ENCODE results near the gene VPS41.

VPS41 gene

GRCh38 chr7:38905056-38905759, 3.8 kb downstream of the VPS41 start:
- TF ChIP-seq POLR2A (IDR thresholded peaks at IDR 0.05; ENCODE audit: low read depth, low read length): 0 out of 2 replicates have a peak, but pooled peaks have one; percentile 23
- TF ChIP-seq POLR2AphosphoS5 (IDR thresholded peaks at IDR 0.05; ENCODE audit: low read depth, low read length): no peak
- DNase-seq (ENCODE audit: insufficient read length) (no peak), FAIRE-seq (peak; percentile 56)

GRCh38 chr7:38903057-38903456, 5.9 kb downstream of the VPS41 start:
- DNase-seq (ENCODE audit: insufficient read length) (no peak), FAIRE-seq (no peak)

GRCh38 chr7:38902449-38902848, 6.5 kb downstream of the VPS41 start:
- TF ChIP-seq POLR2A (IDR thresholded peaks at IDR 0.05; ENCODE audit: low read depth, low read length) (no peak), POLR2AphosphoS5 (IDR thresholded peaks at IDR 0.05; ENCODE audit: low read depth, low read length) (peak; percentile 37; the same call in 1 of the 2 replicates), TAF1 (IDR thresholded peaks at IDR 0.05; ENCODE audit: borderline replicate concordance, low read depth, low read length) (no peak)
- FAIRE-seq (no peak), DNase-seq (ENCODE audit: insufficient read length) (no peak)

More at GRCh38 chr7:38903057-38903456, 5.9 kb downstream of the VPS41 start:
- TF ChIP-seq POLR2AphosphoS5 (IDR thresholded peaks at IDR 0.05; ENCODE audit: low read depth, low read length): no peak
- TF ChIP-seq POLR2A (IDR thresholded peaks at IDR 0.05; ENCODE audit: low read depth, low read length): no peak
- TF ChIP-seq TAF1 (IDR thresholded peaks at IDR 0.05; ENCODE audit: borderline replicate concordance, low read depth, low read length): no peak

- TF ChIP-seq TAF1 (IDR thresholded peaks at IDR 0.05; ENCODE audit: borderline replicate concordance, low read depth, low read length) (no peak), POLR2AphosphoS5 (IDR thresholded peaks at IDR 0.05; ENCODE audit: low read depth, low read length) (no peak), POLR2A (IDR thresholded peaks at IDR 0.05; ENCODE audit: low read depth, low read length) (no peak)
- FAIRE-seq: no peak
- no peak for DNase-seq (ENCODE audit: insufficient read length)
These were observed 15.9 kb downstream of the VPS41 start for GRCh38 chr7:38893061-38893460.

- DNase-seq (ENCODE audit: insufficient read length) (no peak), FAIRE-seq (no peak)
- TF ChIP-seq POLR2A (IDR thresholded peaks at IDR 0.05; ENCODE audit: low read depth, low read length) (no peak), TAF1 (IDR thresholded peaks at IDR 0.05; ENCODE audit: borderline replicate concordance, low read depth, low read length) (no peak)
These were observed 18.4 kb downstream of the VPS41 start for GRCh38 chr7:38890597-38890996.

GRCh38 chr7:38889872-38890432, 19.0 kb downstream of the VPS41 start:
- peak; percentile 70 for FAIRE-seq
- no peak for TF ChIP-seq TAF1 (IDR thresholded peaks at IDR 0.05; ENCODE audit: borderline replicate concordance, low read depth, low read length)
- no peak for TF ChIP-seq POLR2A (IDR thresholded peaks at IDR 0.05; ENCODE audit: low read depth, low read length)
- no peak for TF ChIP-seq POLR2AphosphoS5 (IDR thresholded peaks at IDR 0.05; ENCODE audit: low read depth, low read length)
- no peak for DNase-seq (ENCODE audit: insufficient read length)

- no peak for TF ChIP-seq POLR2AphosphoS5 (IDR thresholded peaks at IDR 0.05; ENCODE audit: low read depth, low read length)
- TF ChIP-seq POLR2A (IDR thresholded peaks at IDR 0.05; ENCODE audit: low read depth, low read length): no peak
- no peak for TF ChIP-seq TAF1 (IDR thresholded peaks at IDR 0.05; ENCODE audit: borderline replicate concordance, low read depth, low read length)
- DNase-seq (ENCODE audit: insufficient read length) (no peak), FAIRE-seq (no peak)
These were observed 19.9 kb downstream of the VPS41 start for GRCh38 chr7:38889079-38889478.

- FAIRE-seq (no peak), DNase-seq (ENCODE audit: insufficient read length) (no peak)
- no peak for TF ChIP-seq TAF1 (IDR thresholded peaks at IDR 0.05; ENCODE audit: borderline replicate concordance, low read depth, low read length)
- TF ChIP-seq POLR2A (IDR thresholded peaks at IDR 0.05; ENCODE audit: low read depth, low read length): no peak
These were observed 22.7 kb downstream of the VPS41 start for GRCh38 chr7:38886265-38886664.

- TF ChIP-seq TAF1 (IDR thresholded peaks at IDR 0.05; ENCODE audit: borderline replicate concordance, low read depth, low read length) (no peak), POLR2AphosphoS5 (IDR thresholded peaks at IDR 0.05; ENCODE audit: low read depth, low read length) (no peak), POLR2A (IDR thresholded peaks at IDR 0.05; ENCODE audit: low read depth, low read length) (no peak)
- no peak for DNase-seq (ENCODE audit: insufficient read length)
- FAIRE-seq: no peak
These were observed 25.3 kb downstream of the VPS41 start for GRCh38 chr7:38883706-38884105.

- FAIRE-seq (no peak), DNase-seq (ENCODE audit: insufficient read length) (no peak)
- no peak for TF ChIP-seq POLR2A (IDR thresholded peaks at IDR 0.05; ENCODE audit: low read depth, low read length)
- TF ChIP-seq POLR2AphosphoS5 (IDR thresholded peaks at IDR 0.05; ENCODE audit: low read depth, low read length): no peak
- TF ChIP-seq TAF1 (IDR thresholded peaks at IDR 0.05; ENCODE audit: borderline replicate concordance, low read depth, low read length): no peak
These were observed 26.9 kb downstream of the VPS41 start for GRCh38 chr7:38881947-38882684.

GRCh38 chr7:38881015-38881414, 28.0 kb downstream of the VPS41 start:
- TF ChIP-seq POLR2AphosphoS5 (IDR thresholded peaks at IDR 0.05; ENCODE audit: low read depth, low read length) (no peak), POLR2A (IDR thresholded peaks at IDR 0.05; ENCODE audit: low read depth, low read length) (no peak), TAF1 (IDR thresholded peaks at IDR 0.05; ENCODE audit: borderline replicate concordance, low read depth, low read length) (no peak)
- no peak for DNase-seq (ENCODE audit: insufficient read length)
- no peak for FAIRE-seq

GRCh38 chr7:38880454-38880853, 28.5 kb downstream of the VPS41 start:
- FAIRE-seq (no peak), DNase-seq (ENCODE audit: insufficient read length) (no peak)
- no peak for TF ChIP-seq POLR2A (IDR thresholded peaks at IDR 0.05; ENCODE audit: low read depth, low read length)
- no peak for TF ChIP-seq TAF1 (IDR thresholded peaks at IDR 0.05; ENCODE audit: borderline replicate concordance, low read depth, low read length)
- TF ChIP-seq POLR2AphosphoS5 (IDR thresholded peaks at IDR 0.05; ENCODE audit: low read depth, low read length): no peak

Data from GM12892 (cell line).